Heart left ventricle (tissue), 13 donors: ENCODE measurements around the gene QDPR.

ENCODE experiments used
- CTCF ChIP-seq, 12 donors: fragments of 200-600 bp; sonication (generic) in 4 of 12; IDR thresholded peaks; one replicate each; pipeline versions ENCODE4 v1.5.0 to v1.8.0; 2018 to 2022; ENCODE audit warnings: antibody characterized with exemption in 12 of 12, mild to moderate bottlenecking in 5 of 12
- POLR2A ChIP-seq, 2 donors: fragments of 450-650 bp; IDR thresholded peaks; one replicate each; pipeline ENCODE4 v1.6.1; 2017; ENCODE audit warnings: antibody characterized with exemption in 2 of 2, mild to moderate bottlenecking in 2 of 2, moderate library complexity in 2 of 2
- donor health status: ischemic (EF 13 %, LVEDD 7.1; RV severe dilation, severe dysfunction).
- donor health status: DM: no; HTN: yes; CAD: no.
- donor health status: DM: no; HTN: no; CAD: no.
- donor health status: ischemic (EF 25% LVEDD 6.9; RV normal size, moderate dysfunction).
- donor health status: ischemic (EF 25% LVEDD 5.7; RV mildly dilated, moderate dysfunction).
- donor health status: ischemic (EF 35%, LVEDD 5.7; RV mildly dilated, moderate dysfunction).
- donor health status: nonischemic (EF 11% LVEDD 7.7; RV severe dilation, severe dysfunction).
- donor health status: DM: yes; HTN: yes; CAD: no.
- donor health status: PGD.
- donor health status: ischemic (EF 29% LVEDD 5.4; RV normal size, mild dysfunction).
- donor health status: nonischemic (EF 23%, LVEDD 6.1; RV moderate dilation, normal function).

GRCh38 chr4:17480210-17480927 is 31.5 kb downstream of the QDPR start:
- TF ChIP-seq CTCF (IDR thresholded peaks at IDR 0.05) (no peak), POLR2A (IDR thresholded peaks at IDR 0.05) (no peak)
